NCI-H2171 treated with DMSO at 0.1 percent for 48 hours (cell line): Measurements from ENCODE around the gene TTF1.
A peak's percentile ranks its signal among the peaks of the same experiment; 100 is the strongest.

Source experiments
- DNase-seq: peaks from one replicate; lab custom pipeline; 2025; lab: John Stamatoyannopoulos, UW

Gene TTF1

GRCh38 chr9:132406554-132407122 lies at the start of gene TTF1:
TSS of gene TTF1 (minus strand) at chr9:132406840. CDS start at chr9:132402821, 4,019 bp downstream.
- peak; percentile 95 for DNase-seq

- DNase-seq = no peak
These were observed 49.6 kb upstream of the TTF1 start for GRCh38 chr9:132456241-132456640.

- no peak for DNase-seq
These were observed 44.6 kb upstream of the TTF1 start for GRCh38 chr9:132451276-132451675.

GRCh38 chr9:132447902-132448301 lies 41.3 kb upstream of the TTF1 start:
- DNase-seq = no peak

GRCh38 chr9:132447346-132447745 lies 40.7 kb upstream of the TTF1 start:
- no peak for DNase-seq

- no peak for DNase-seq
These were observed 40.2 kb upstream of the TTF1 start for GRCh38 chr9:132446887-132447286.

GRCh38 chr9:132443951-132444607 lies 37.4 kb upstream of the TTF1 start:
- no peak for DNase-seq

- no peak for DNase-seq
These were observed 34.8 kb upstream of the TTF1 start for GRCh38 chr9:132441404-132441803.

- no peak for DNase-seq
These were observed 34.1 kb upstream of the TTF1 start for GRCh38 chr9:132440735-132441134.

GRCh38 chr9:132439153-132439552 lies 32.5 kb upstream of the TTF1 start:
- no peak for DNase-seq

GRCh38 chr9:132434881-132435280 lies 28.2 kb upstream of the TTF1 start:
- no peak for DNase-seq

- DNase-seq = no peak
These were observed 24.4 kb upstream of the TTF1 start for GRCh38 chr9:132430998-132431397.

GRCh38 chr9:132426639-132427414 lies 20.2 kb upstream of the TTF1 start:
- no peak for DNase-seq

GRCh38 chr9:132425675-132426062 lies 19.0 kb upstream of the TTF1 start:
- DNase-seq = no peak

GRCh38 chr9:132424857-132425674 lies 18.4 kb upstream of the TTF1 start:
- DNase-seq = no peak

GRCh38 chr9:132423503-132423902 lies 16.9 kb upstream of the TTF1 start:
- DNase-seq = no peak

GRCh38 chr9:132422574-132422973 lies 15.9 kb upstream of the TTF1 start:
- no peak for DNase-seq

GRCh38 chr9:132418726-132419363 lies 12.2 kb upstream of the TTF1 start:
- DNase-seq = no peak

- DNase-seq = no peak
These were observed 8.5 kb upstream of the TTF1 start for GRCh38 chr9:132415181-132415580.

- no peak for DNase-seq
These were observed 8.1 kb upstream of the TTF1 start for GRCh38 chr9:132414731-132415130.

GRCh38 chr9:132413926-132414325 lies 7.3 kb upstream of the TTF1 start:
- no peak for DNase-seq

- DNase-seq = peak; percentile 37
These were observed 5.4 kb upstream of the TTF1 start for GRCh38 chr9:132412089-132412488.
